Stimulated activated effector memory CD8-positive, alpha-beta T cell treated with anti-CD3 and anti-CD28 coated beads, Interleukin-12 subunit alpha, Interleukin-12 subunit beta, amount 100 ng/mL, for 72 hours (primary cell): ENCODE data around the gene CCDC146.
"Not testable (repeated sequence)": the region's sequence is repeated elsewhere in the genome, so short reads cannot be mapped to it uniquely, and the experiment has no call there.

Experiments used
- ATAC-seq: fragments of 150-1000 bp; cut with Tn5 transposase; 2 replicates; pipeline ENCODE4 v1.10.0; 2021
- DNase-seq, 2 donors: peaks; one replicate each; pipeline ENCODE4 v3.0.0; 2021 to 2022; ENCODE audit warnings: low spot score in 2 of 2
- H3K27ac Mint-ChIP-seq: one replicate; pipeline ENCODE4 v1.8.0; 2022; ENCODE audit warnings: mild to moderate bottlenecking, mixed read lengths
- H3K36me3 Mint-ChIP-seq: one replicate; pipeline ENCODE4 v1.8.0; 2022; ENCODE audit warnings: mild to moderate bottlenecking, mixed read lengths
- H3K4me1 Mint-ChIP-seq: one replicate; pipeline ENCODE4 v1.8.0; 2022; ENCODE audit warnings: mixed read lengths
- H3K4me3 Mint-ChIP-seq: one replicate; pipeline ENCODE4 v1.8.0; 2022; ENCODE audit warnings: mild to moderate bottlenecking, mixed read lengths
- H3K9me3 Mint-ChIP-seq: one replicate; pipeline ENCODE4 v1.8.0; 2022; ENCODE audit warnings: mixed read lengths

The CCDC146 gene

DNA sequence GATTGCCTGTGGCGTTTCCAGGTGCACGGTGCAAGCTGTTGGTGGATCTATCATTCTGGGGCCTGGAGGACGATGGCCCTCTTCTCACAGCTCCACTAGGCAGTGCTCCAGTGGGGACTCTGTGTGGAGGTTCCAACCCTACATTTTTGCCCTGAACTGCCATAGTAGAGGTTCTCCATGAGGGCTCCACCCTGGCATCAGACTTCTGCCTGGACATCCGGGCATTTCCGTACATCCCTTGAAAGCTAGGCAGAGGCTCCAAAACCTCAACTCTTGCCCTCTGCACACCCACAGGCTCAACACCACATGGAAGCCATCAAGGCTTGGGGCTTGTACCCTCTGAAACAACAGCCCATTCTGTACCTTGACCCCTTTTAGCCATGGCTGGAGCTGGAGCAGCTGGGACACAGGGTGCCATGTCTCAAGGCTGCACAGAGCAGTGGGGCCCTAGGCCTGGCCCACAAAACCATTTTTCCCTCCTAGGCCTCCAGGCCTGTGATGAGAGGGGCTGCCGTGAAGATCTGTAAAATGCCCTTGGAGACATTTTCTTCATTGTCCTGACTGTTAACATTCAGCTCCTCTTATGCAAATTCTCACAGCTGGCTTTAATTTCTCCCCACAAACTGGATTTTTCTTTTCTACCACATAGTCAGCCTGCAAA lies 87.2 kb downstream of the CCDC146 start:
- H3K4me1 Mint-ChIP-seq, result no peaks in the 10 kb centered on the region
- no peak overlapping the region for H3K27ac Mint-ChIP-seq
- H3K9me3 Mint-ChIP-seq, result peaks cover 13% of the 10 kb centered on the region
- H3K4me3 Mint-ChIP-seq, result no peak overlapping the region
- H3K36me3 Mint-ChIP-seq, result no peaks in the 10 kb centered on the region
- no peak for ATAC-seq
- DNase-seq, result no peak

DNA sequence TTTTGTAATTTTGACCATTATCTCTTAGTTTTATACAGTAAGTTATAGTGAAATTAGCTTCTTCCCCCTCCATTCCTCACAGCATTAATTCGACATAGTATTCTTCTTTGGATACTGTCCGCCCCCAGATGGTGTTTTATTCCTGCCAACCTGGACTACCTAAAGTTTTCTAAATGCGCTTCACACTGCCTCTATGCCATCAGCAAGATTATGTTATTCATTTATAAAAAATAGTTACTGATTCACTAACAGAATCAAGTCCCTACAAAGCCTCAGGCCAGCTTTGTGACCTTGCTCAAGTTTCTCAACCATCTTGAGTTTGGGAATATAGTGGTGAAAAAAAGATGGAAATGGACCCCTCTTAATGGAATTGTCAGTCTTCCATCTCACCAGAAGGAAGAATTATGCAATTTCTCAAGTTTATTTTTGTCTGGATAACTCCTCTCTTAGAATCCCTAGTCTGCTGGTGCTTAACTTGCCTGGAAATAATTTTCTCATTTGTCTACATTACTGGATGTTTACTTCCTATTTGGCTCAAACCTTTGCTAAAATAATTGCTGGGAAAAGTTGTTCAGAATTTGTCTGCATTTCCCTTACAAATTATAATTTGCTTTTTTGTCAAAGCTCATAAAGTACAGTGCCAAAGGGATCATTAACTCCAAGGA lies 93.9 kb downstream of the CCDC146 start:
- Mint-ChIP-seq H3K4me1 (no peaks in the 10 kb centered on the region), H3K4me3 (no peak overlapping the region), H3K27ac (no peak overlapping the region), H3K36me3 (no peaks in the 10 kb centered on the region), H3K9me3 (peaks cover 4% of the 10 kb centered on the region)
- ATAC-seq, result no peak
- no peak for DNase-seq

DNA sequence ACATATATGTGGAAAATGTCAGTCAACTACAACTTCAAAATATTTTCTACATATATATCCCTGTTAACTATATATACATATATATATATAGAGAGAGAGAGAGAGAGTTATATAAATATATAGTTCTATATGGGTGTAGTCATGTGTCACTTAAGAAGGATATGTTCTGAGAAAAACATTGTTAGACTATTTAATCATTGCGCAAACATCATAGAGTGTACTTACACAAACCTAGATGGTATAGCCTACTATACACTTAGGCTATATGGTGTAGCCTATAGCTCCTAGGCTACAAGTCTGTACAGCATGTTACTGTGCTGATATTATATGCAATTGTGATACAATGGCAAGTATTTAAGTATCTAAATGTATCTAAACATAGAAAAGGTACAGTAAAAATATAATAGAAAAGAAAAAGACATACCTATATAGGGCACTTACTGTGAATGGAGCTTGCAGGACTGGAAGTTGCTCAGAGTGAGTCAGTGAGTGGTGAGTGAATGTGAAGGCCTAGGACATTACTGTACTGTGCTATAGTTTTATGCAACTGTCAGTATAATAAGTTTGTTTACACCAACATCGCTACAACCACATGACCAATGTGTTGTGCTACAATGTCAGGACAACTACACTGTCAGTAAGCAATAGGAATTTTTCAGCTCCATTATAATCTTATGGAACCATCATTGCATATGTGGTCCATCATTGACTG lies 95.2 kb downstream of the CCDC146 start:
- Mint-ChIP-seq H3K27ac (no peak overlapping the region), H3K36me3 (no peaks in the 10 kb centered on the region), H3K4me1 (no peaks in the 10 kb centered on the region), H3K9me3 (peaks cover 4% of the 10 kb centered on the region), H3K4me3 (no peak overlapping the region)
- DNase-seq (no peak), ATAC-seq (no peak)

- not testable (repeated sequence) for ATAC-seq, H3K36me3 Mint-ChIP-seq, DNase-seq, H3K4me1 Mint-ChIP-seq, H3K27ac Mint-ChIP-seq, H3K9me3 Mint-ChIP-seq, H3K4me3 Mint-ChIP-seq
Observed at GRCh38 chr7:77219701-77220331, 97.4 kb downstream of the CCDC146 start.

DNA sequence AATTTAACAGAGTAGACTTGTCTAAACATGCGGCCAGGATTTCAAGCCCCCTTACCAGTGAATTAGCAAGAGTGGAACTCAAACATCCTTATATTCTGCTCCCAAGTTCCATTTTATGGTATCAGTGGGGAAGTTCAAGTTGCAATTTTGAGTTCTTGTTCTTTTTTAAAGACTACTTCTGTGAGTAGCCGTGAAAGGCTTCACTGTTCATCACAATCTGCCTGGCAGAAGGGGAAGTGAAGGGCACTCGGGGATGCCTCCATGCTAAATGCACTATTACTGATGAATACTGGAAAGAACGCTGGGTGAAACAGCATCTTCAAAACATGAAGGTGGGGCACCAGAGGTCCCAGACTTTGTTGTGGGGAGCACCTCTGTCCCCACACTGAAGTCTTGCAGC lies 99.7 kb downstream of the CCDC146 start:
- Mint-ChIP-seq H3K4me1 (no peaks in the 10 kb centered on the region), H3K9me3 (peaks cover 4% of the 10 kb centered on the region), H3K27ac (no peak overlapping the region), H3K36me3 (no peaks in the 10 kb centered on the region), H3K4me3 (no peak overlapping the region)
- DNase-seq (no peak), ATAC-seq (no peak)

DNA sequence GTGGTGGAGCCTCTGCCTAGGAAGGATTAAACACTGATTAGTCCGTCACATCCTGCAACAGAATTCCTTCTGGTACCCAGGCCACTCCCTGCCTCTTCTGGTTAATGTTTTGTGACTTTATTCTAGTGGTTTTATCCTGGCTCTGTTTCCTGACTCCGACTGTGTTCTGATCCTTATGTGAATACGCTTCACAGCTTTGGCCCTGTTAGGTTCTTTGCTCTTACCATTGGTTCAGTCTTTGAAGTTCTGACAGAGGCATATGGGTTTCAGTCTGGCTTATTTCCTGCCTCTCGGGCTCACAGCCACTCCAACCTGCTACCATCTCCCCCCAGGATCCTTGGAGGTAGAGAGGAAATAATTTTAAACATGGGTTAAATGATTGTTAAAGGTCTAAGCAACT lies 100.4 kb downstream of the CCDC146 start:
- Mint-ChIP-seq H3K27ac (no peak overlapping the region), H3K4me3 (no peak overlapping the region), H3K36me3 (no peaks in the 10 kb centered on the region), H3K9me3 (peaks cover 4% of the 10 kb centered on the region), H3K4me1 (no peaks in the 10 kb centered on the region)
- DNase-seq (no peak), ATAC-seq (no peak)

DNA sequence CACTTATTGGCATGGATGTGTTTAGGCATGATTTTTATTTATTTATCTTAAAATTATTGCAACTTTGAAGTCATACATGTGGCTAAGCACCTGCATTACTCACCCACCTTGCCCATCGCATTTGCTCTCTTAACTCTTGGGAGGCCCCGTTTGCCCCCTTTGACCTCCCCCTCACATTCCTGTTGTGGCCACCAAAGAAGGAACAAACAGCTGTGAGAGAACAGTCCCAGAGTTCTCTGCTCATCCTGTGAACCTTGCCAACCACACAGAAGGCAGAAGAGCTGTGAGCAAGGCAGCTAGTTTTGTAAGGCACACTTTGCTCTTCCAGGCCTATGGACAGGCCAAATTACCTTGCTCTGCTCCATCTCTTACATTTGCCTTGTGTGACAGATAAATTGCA lies 100.8 kb downstream of the CCDC146 start:
- Mint-ChIP-seq H3K36me3 (no peaks in the 10 kb centered on the region), H3K9me3 (peaks cover 5% of the 10 kb centered on the region), H3K27ac (no peak overlapping the region), H3K4me1 (no peaks in the 10 kb centered on the region), H3K4me3 (no peak overlapping the region)
- no peak for ATAC-seq
- DNase-seq, result no peak

- Mint-ChIP-seq H3K4me3 (no peak overlapping the region), H3K9me3 (peaks cover 13% of the 10 kb centered on the region), H3K27ac (no peak overlapping the region), H3K36me3 (no peaks in the 10 kb centered on the region), H3K4me1 (no peaks in the 10 kb centered on the region)
- ATAC-seq (no peak), DNase-seq (no peak)
Observed at GRCh38 chr7:77226357-77226839, 104.0 kb downstream of the CCDC146 start.

DNA sequence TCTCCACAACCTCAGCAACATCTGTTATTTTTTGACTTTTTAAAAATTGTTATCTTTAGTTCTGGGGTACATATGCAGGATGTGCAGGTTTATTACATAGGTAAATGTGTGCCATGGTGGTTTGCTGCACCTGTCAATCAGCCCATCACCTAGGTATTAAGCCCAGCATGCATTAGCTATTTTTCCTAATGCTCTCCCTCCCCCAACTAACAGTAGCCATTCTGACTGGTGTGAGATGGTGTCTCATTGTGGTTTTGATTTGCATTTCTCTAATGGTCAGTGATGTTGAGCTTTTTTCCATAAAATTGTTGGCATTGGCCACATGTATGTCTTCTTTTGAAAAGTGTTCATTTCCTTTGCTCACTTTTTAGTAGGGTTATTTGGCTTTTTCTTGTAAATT lies 106.4 kb downstream of the CCDC146 start:
- H3K9me3 Mint-ChIP-seq, result peaks cover 13% of the 10 kb centered on the region
- not testable (repeated sequence) for H3K27ac Mint-ChIP-seq, DNase-seq, H3K4me1 Mint-ChIP-seq, ATAC-seq, H3K36me3 Mint-ChIP-seq, H3K4me3 Mint-ChIP-seq

GRCh38 chr7:77232467-77232866 lies 110.1 kb downstream of the CCDC146 start:
- DNase-seq (no peak), ATAC-seq (no peak)
- Mint-ChIP-seq H3K36me3 (no peaks in the 10 kb centered on the region), H3K27ac (no peak overlapping the region), H3K4me3 (no peak overlapping the region), H3K9me3 (peaks cover 13% of the 10 kb centered on the region), H3K4me1 (no peaks in the 10 kb centered on the region)

DNA sequence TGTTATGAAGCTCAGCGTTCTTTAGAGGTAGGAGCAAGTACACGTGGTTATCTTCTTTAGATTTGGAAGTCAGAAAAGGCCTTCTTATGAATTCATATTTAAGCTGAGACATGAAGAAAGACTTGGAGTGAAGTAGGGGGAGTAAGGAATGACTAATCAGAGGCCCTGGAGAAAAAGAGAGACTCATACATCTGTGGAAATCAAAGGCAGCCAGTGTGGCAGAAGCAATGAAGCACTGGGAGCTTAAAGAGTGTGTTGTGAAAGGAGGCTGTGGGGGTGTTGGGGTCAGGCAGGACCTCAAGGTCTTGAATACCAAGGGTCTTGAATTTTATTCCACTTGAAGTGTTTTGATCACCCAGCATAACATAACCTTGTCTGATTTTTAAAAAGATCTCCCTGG lies 112.9 kb downstream of the CCDC146 start:
- no peaks in the 10 kb centered on the region for H3K36me3 Mint-ChIP-seq
- no peak for DNase-seq
- peaks cover 6% of the 10 kb centered on the region for H3K4me1 Mint-ChIP-seq
- ATAC-seq, result no peak
- H3K4me3 Mint-ChIP-seq, result no peak overlapping the region
- H3K9me3 Mint-ChIP-seq, result peaks cover 7% of the 10 kb centered on the region
- H3K27ac Mint-ChIP-seq, result no peak overlapping the region

GRCh38 chr7:77238703-77239136 lies 116.3 kb downstream of the CCDC146 start:
- peaks cover 6% of the 10 kb centered on the region for H3K4me1 Mint-ChIP-seq
- no peak overlapping the region for H3K27ac Mint-ChIP-seq
- no peak for ATAC-seq
- no peaks in the 10 kb centered on the region for H3K36me3 Mint-ChIP-seq
- H3K4me3 Mint-ChIP-seq, result no peak overlapping the region
- no peaks in the 10 kb centered on the region for H3K9me3 Mint-ChIP-seq
- no peak for DNase-seq

DNA sequence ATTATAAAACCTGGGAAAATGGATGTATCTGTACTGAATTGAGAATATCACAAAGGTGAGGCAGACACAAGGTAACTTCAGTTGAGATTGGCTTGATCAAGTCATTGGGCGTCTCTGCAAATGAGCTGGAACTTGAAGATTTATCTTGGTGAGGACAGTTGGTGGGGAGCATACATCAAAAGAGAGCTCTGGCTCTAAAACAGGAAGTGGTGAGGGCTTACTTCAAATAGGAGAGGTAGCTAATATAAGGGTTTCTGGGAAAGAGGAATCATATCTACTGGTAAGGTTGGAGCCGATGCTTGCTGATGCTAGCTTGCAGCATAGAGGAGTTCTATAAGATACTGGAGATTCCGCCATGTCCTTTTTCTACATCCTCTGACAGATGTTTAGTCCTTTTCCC lies 117.1 kb downstream of the CCDC146 start:
- Mint-ChIP-seq H3K36me3 (no peaks in the 10 kb centered on the region), H3K4me1 (peaks cover 6% of the 10 kb centered on the region), H3K27ac (no peak overlapping the region), H3K9me3 (no peaks in the 10 kb centered on the region), H3K4me3 (no peak overlapping the region)
- ATAC-seq (no peak), DNase-seq (no peak)

DNA sequence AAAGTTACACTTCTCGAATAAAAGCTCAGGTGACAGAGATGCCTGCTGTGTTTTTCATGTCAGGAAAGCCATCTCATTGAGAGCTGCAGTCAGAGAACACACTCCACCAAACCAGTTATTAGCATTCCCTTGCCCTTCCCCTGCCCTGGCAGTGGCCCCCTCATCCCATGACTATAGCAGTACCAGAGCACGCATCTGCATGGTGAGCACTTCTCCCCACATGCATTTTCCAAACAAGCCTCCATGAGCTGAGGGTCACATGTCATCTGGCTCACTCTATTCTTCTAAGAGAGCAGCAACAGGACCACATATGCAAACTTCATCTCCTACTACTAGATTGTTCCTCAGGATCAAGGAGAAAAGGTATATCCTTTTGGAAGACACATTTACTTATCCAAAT lies 119.7 kb downstream of the CCDC146 start:
- DNase-seq (no peak), ATAC-seq (no peak)
- peaks cover 6% of the 10 kb centered on the region for H3K4me1 Mint-ChIP-seq
- no peak overlapping the region for H3K4me3 Mint-ChIP-seq
- H3K36me3 Mint-ChIP-seq, result no peaks in the 10 kb centered on the region
- H3K9me3 Mint-ChIP-seq, result no peaks in the 10 kb centered on the region
- H3K27ac Mint-ChIP-seq, result no peak overlapping the region

GRCh38 chr7:77242554-77242953 lies 120.1 kb downstream of the CCDC146 start:
- H3K36me3 Mint-ChIP-seq, result no peaks in the 10 kb centered on the region
- ATAC-seq (no peak), DNase-seq (no peak)
- no peak overlapping the region for H3K27ac Mint-ChIP-seq
- no peak overlapping the region for H3K4me3 Mint-ChIP-seq
- H3K9me3 Mint-ChIP-seq, result no peaks in the 10 kb centered on the region
- peaks cover 6% of the 10 kb centered on the region for H3K4me1 Mint-ChIP-seq
